Measurements from ENCODE around the gene PRR9.
"Not testable (repeated sequence)": the region's sequence is repeated elsewhere in the genome, so short reads cannot be mapped to it uniquely, and the experiment has no call there.

PRR9 gene

GRCh38 chr1:153217212-153217611, at the start of gene PRR9:
Gene PRR9 (plus strand): TSS chr1:153217584. CDS start chr1:153218145, 561 bp downstream.
- Mint-ChIP-seq H3K27ac (no peak within 1 kb of the TSS), H3K36me3 (ENCODE audit: low read depth) (no peaks in the 10 kb centered on the region), H3K9me3 (no peaks in the 10 kb centered on the region), H3K4me3 (no peak within 1 kb of the TSS), H3K4me1 (no peaks in the 10 kb centered on the region), H3K27me3 (peaks cover 11% of the 10 kb centered on the region)
- ATAC-seq (no peak), DNase-seq (no peak)

- Mint-ChIP-seq H3K9me3 (no peaks in the 10 kb centered on the region), H3K4me1 (no peaks in the 10 kb centered on the region), H3K36me3 (ENCODE audit: low read depth) (no peaks in the 10 kb centered on the region), H3K4me3 (no peak overlapping the region), H3K27ac (no peak overlapping the region), H3K27me3 (peaks cover 19% of the 10 kb centered on the region)
- ATAC-seq (no peak), DNase-seq (no peak)
These were observed 48.7 kb upstream of the PRR9 start for GRCh38 chr1:153168686-153169085.

GRCh38 chr1:153174624-153175023, 42.8 kb upstream of the PRR9 start:
- no peaks in the 10 kb centered on the region for H3K4me1 Mint-ChIP-seq
- no peaks in the 10 kb centered on the region for H3K9me3 Mint-ChIP-seq
- H3K4me3 Mint-ChIP-seq: no peak overlapping the region
- no peak overlapping the region for H3K27ac Mint-ChIP-seq
- ATAC-seq: no peak
- H3K36me3 Mint-ChIP-seq (ENCODE audit: low read depth): no peaks in the 10 kb centered on the region
- peaks cover 4% of the 10 kb centered on the region for H3K27me3 Mint-ChIP-seq
- DNase-seq: no peak

- DNase-seq (no peak), ATAC-seq (no peak)
- Mint-ChIP-seq H3K36me3 (ENCODE audit: low read depth) (no peaks in the 10 kb centered on the region), H3K27me3 (peaks cover 11% of the 10 kb centered on the region), H3K4me1 (no peaks in the 10 kb centered on the region), H3K4me3 (no peak overlapping the region), H3K27ac (no peak overlapping the region), H3K9me3 (no peaks in the 10 kb centered on the region)
These were observed 38.5 kb upstream of the PRR9 start for GRCh38 chr1:153178922-153179321.

GRCh38 chr1:153180556-153180955, 36.8 kb upstream of the PRR9 start:
- Mint-ChIP-seq H3K36me3 (ENCODE audit: low read depth) (no peaks in the 10 kb centered on the region), H3K27ac (no peak overlapping the region), H3K4me3 (no peak overlapping the region), H3K27me3 (peaks cover 21% of the 10 kb centered on the region), H3K4me1 (no peaks in the 10 kb centered on the region), H3K9me3 (peaks cover 3% of the 10 kb centered on the region)
- DNase-seq (no peak), ATAC-seq (no peak)

- H3K27ac Mint-ChIP-seq, H3K4me3 Mint-ChIP-seq: not testable (repeated sequence)
- peaks cover 41% of the 10 kb centered on the region for H3K27me3 Mint-ChIP-seq
These were observed 29.1 kb upstream of the PRR9 start for GRCh38 chr1:153188301-153188700.

GRCh38 chr1:153190373-153190772, 27.0 kb upstream of the PRR9 start:
- Mint-ChIP-seq H3K4me1 (no peaks in the 10 kb centered on the region), H3K36me3 (ENCODE audit: low read depth) (no peaks in the 10 kb centered on the region), H3K4me3 (no peak overlapping the region), H3K27me3 (peaks cover 41% of the 10 kb centered on the region), H3K9me3 (peaks cover 11% of the 10 kb centered on the region), H3K27ac (no peak overlapping the region)
- ATAC-seq (no peak), DNase-seq (no peak)

More at GRCh38 chr1:153188301-153188700, 29.1 kb upstream of the PRR9 start:
- not testable (repeated sequence) for H3K4me1 Mint-ChIP-seq; ATAC-seq; H3K36me3 Mint-ChIP-seq (ENCODE audit: low read depth); DNase-seq
- H3K9me3 Mint-ChIP-seq: peaks cover 12% of the 10 kb centered on the region

- Mint-ChIP-seq H3K36me3 (ENCODE audit: low read depth) (no peaks in the 10 kb centered on the region), H3K27me3 (peaks cover 27% of the 10 kb centered on the region), H3K9me3 (no peaks in the 10 kb centered on the region), H3K27ac (no peak overlapping the region), H3K4me3 (no peak overlapping the region), H3K4me1 (no peaks in the 10 kb centered on the region)
- no peak for DNase-seq
- ATAC-seq: no peak
These were observed 24.7 kb upstream of the PRR9 start for GRCh38 chr1:153192697-153193096.

GRCh38 chr1:153194331-153195050, 22.9 kb upstream of the PRR9 start:
- ATAC-seq (no peak), DNase-seq (no peak)
- no peaks in the 10 kb centered on the region for H3K9me3 Mint-ChIP-seq
- H3K4me3 Mint-ChIP-seq: no peak overlapping the region
- peaks cover 29% of the 10 kb centered on the region for H3K27me3 Mint-ChIP-seq
- H3K4me1 Mint-ChIP-seq: no peaks in the 10 kb centered on the region
- H3K27ac Mint-ChIP-seq: no peak overlapping the region
- H3K36me3 Mint-ChIP-seq (ENCODE audit: low read depth): no peaks in the 10 kb centered on the region

GRCh38 chr1:153195216-153195615, 22.2 kb upstream of the PRR9 start:
- no peak for ATAC-seq
- Mint-ChIP-seq H3K36me3 (ENCODE audit: low read depth) (no peaks in the 10 kb centered on the region), H3K9me3 (no peaks in the 10 kb centered on the region), H3K27me3 (peaks cover 22% of the 10 kb centered on the region), H3K4me1 (no peaks in the 10 kb centered on the region), H3K4me3 (no peak overlapping the region), H3K27ac (no peak overlapping the region)
- no peak for DNase-seq

GRCh38 chr1:153202006-153202405, 15.4 kb upstream of the PRR9 start:
- ATAC-seq (no peak), DNase-seq (no peak)
- no peak overlapping the region for H3K4me3 Mint-ChIP-seq
- no peaks in the 10 kb centered on the region for H3K9me3 Mint-ChIP-seq
- H3K4me1 Mint-ChIP-seq: no peaks in the 10 kb centered on the region
- peaks cover 18% of the 10 kb centered on the region for H3K27me3 Mint-ChIP-seq
- no peaks in the 10 kb centered on the region for H3K36me3 Mint-ChIP-seq (ENCODE audit: low read depth)
- no peak overlapping the region for H3K27ac Mint-ChIP-seq

GRCh38 chr1:153203130-153203529, 14.3 kb upstream of the PRR9 start, which contains the start of gene LELP1:
Gene LELP1 (plus strand): TSS chr1:153203430. CDS start chr1:153204708, 1,278 bp downstream.
- no peak for DNase-seq
- Mint-ChIP-seq H3K4me1 (no peaks in the 10 kb centered on the region), H3K27me3 (peaks cover 23% of the 10 kb centered on the region)

GRCh38 chr1:153206631-153207030, 10.8 kb upstream of the PRR9 start:
- ATAC-seq (no peak), DNase-seq (no peak)
- no peak overlapping the region for H3K4me3 Mint-ChIP-seq
- no peaks in the 10 kb centered on the region for H3K4me1 Mint-ChIP-seq
- no peaks in the 10 kb centered on the region for H3K9me3 Mint-ChIP-seq
- no peaks in the 10 kb centered on the region for H3K36me3 Mint-ChIP-seq (ENCODE audit: low read depth)
- H3K27me3 Mint-ChIP-seq: peaks cover 30% of the 10 kb centered on the region
- H3K27ac Mint-ChIP-seq: no peak overlapping the region

More at GRCh38 chr1:153203130-153203529, 14.3 kb upstream of the PRR9 start, which contains the start of gene LELP1:
- H3K9me3 Mint-ChIP-seq: no peaks in the 10 kb centered on the region
- no peak within 1 kb of the TSS for H3K27ac Mint-ChIP-seq
- no peak for ATAC-seq
- H3K36me3 Mint-ChIP-seq (ENCODE audit: low read depth): no peaks in the 10 kb centered on the region
- H3K4me3 Mint-ChIP-seq: no peak within 1 kb of the TSS

GRCh38 chr1:153210206-153210605, 7.2 kb upstream of the PRR9 start:
- Mint-ChIP-seq H3K9me3 (no peaks in the 10 kb centered on the region), H3K36me3 (ENCODE audit: low read depth) (no peaks in the 10 kb centered on the region), H3K27ac (no peak overlapping the region), H3K27me3 (peaks cover 30% of the 10 kb centered on the region), H3K4me3 (no peak overlapping the region), H3K4me1 (no peaks in the 10 kb centered on the region)
- no peak for ATAC-seq
- no peak for DNase-seq

GRCh38 chr1:153212201-153212600, 5.2 kb upstream of the PRR9 start:
- Mint-ChIP-seq H3K4me3 (no peak overlapping the region), H3K27ac (no peak overlapping the region), H3K9me3 (no peaks in the 10 kb centered on the region), H3K36me3 (ENCODE audit: low read depth) (no peaks in the 10 kb centered on the region), H3K27me3 (peaks cover 28% of the 10 kb centered on the region), H3K4me1 (no peaks in the 10 kb centered on the region)
- DNase-seq: no peak
- no peak for ATAC-seq

All from activated naive CD8-positive, alpha-beta T cell treated with anti-CD3 and anti-CD28 coated beads, Interleukin-2, amount 50 U/mL, for 24 hours (primary cell).